Pons (tissue), 1 donor: ENCODE measurements around the gene ACSL3.
A peak's percentile ranks its signal among the peaks of the same experiment; 100 is the strongest.
"Not testable (repeated sequence)": the region's sequence is repeated elsewhere in the genome, so short reads cannot be mapped to it uniquely, and the experiment has no call there.

ENCODE experiments used
- DNase-seq: peaks from one replicate; pipeline ENCODE4 v3.0.0-alpha.2; 2016; ENCODE audit warnings: low spot score

Gene ACSL3

GRCh38 chr2:222978850-222979249 is 118.0 kb downstream of the ACSL3 start:
- DNase-seq: no peak

GRCh38 chr2:222979484-222979883 is 118.6 kb downstream of the ACSL3 start:
- no peak for DNase-seq

GRCh38 chr2:222982010-222982908 is 121.4 kb downstream of the ACSL3 start:
- DNase-seq: peak; percentile 82

- no peak for DNase-seq
Observed at GRCh38 chr2:222982909-222983265, 122.1 kb downstream of the ACSL3 start.

- no peak for DNase-seq
Observed at GRCh38 chr2:222984908-222985307, 124.1 kb downstream of the ACSL3 start.

GRCh38 chr2:222989431-222989830 is 128.6 kb downstream of the ACSL3 start:
- DNase-seq: no peak

GRCh38 chr2:222990206-222990605 is 129.4 kb downstream of the ACSL3 start:
- DNase-seq: not testable (repeated sequence)

- no peak for DNase-seq
Observed at GRCh38 chr2:222992137-222992536, 131.3 kb downstream of the ACSL3 start.
